Measurements from ENCODE around the gene CWC27.
A peak's percentile ranks its signal among the peaks of the same experiment; 100 is the strongest.

CWC27 gene

DNA sequence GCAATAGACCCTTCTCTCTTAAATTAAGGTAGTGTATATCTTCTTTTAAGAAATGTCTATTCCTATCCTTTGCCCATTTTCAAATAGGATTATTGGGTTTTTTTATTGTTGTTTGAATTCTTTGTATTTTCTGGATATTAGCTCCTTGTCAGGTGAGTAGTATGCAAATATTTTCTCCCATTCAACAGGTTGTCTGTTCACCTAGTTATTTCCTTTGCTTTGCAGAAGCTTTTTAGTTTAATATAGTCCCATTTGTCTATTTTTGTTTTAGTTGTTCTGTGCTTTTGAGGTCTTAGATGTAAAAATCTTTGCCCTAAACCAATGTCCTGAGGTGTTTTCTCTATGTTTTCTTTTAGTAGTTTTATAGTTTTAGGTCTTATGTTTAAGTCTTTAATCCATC lies 104.7 kb downstream of the CWC27 start:
- no peaks in the 10 kb centered on the region for H3K9me3 ChIP-seq (ENCODE audit: control insufficient read depth, insufficient read depth, low read depth, low read length)
- ChIA-PET POLR2A (no interaction called here), CTCF (no interaction called here)
- TF ChIP-seq ZNF114 (tag by site-specific recombination; IDR thresholded peaks at IDR 0.05) (no peak), SCRT1 (tag by site-specific recombination; IDR thresholded peaks at IDR 0.05; ENCODE audit: borderline replicate concordance) (0 out of 2 replicates have a peak, but pooled peaks have one; percentile 51), SCRT2 (tag by site-specific recombination; IDR thresholded peaks at IDR 0.05) (peak; percentile 82), ZNF223 (tag by site-specific recombination; IDR thresholded peaks at IDR 0.05) (no peak)
- no peaks in the 10 kb centered on the region for H3K4me1 ChIP-seq (ENCODE audit: control insufficient read depth, insufficient read depth, low read length)
- H3K4me3 ChIP-seq (ENCODE audit: low read depth, low read length): no peak overlapping the region
- H3K27ac ChIP-seq (ENCODE audit: extremely low read depth, low read depth, low read length): no peak overlapping the region
- H3K36me3 ChIP-seq (ENCODE audit: control insufficient read depth in 2 of 2, insufficient read depth in 1 of 2, low read length in 2 of 2): no peaks in the 10 kb centered on the region

DNA sequence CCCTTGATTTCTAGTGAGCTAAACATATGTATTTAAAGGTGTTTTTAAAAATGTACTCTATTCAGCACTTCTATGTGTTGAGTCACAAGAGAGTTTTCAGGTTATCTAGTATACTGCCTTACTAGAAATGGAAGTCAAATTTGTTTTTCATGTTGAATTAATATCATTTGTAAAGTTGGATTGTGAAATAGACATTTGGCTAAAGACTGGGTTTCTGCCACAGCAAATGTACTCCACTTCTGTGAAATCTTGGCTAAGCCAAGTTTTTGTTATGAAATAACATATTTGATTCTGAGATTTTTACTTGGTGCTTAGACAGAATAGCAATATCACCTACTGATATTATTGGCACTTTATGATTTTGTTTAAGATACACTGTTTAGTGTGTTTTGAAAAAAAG lies 106.0 kb downstream of the CWC27 start:
- Histone ChIP-seq H3K4me3 (ENCODE audit: low read depth, low read length) (no peak overlapping the region), H3K4me1 (ENCODE audit: control insufficient read depth, insufficient read depth, low read length) (no peaks in the 10 kb centered on the region), H3K9me3 (ENCODE audit: control insufficient read depth, insufficient read depth, low read depth, low read length) (no peaks in the 10 kb centered on the region), H3K36me3 (ENCODE audit: control insufficient read depth in 2 of 2, insufficient read depth in 1 of 2, low read length in 2 of 2) (no peaks in the 10 kb centered on the region), H3K27ac (ENCODE audit: extremely low read depth, low read depth, low read length) (no peak overlapping the region)
- POLR2A ChIA-PET: no interaction called here
- TF ChIP-seq ZNF311 (tag by site-specific recombination; IDR thresholded peaks at IDR 0.05; ENCODE audit: borderline replicate concordance) (no peak), GLI4 (tag by site-specific recombination; IDR thresholded peaks at IDR 0.05) (no peak), ZNF23 (tag by site-specific recombination; IDR thresholded peaks at IDR 0.05; ENCODE audit: borderline replicate concordance) (no peak)
- CTCF ChIA-PET: no interaction called here

DNA sequence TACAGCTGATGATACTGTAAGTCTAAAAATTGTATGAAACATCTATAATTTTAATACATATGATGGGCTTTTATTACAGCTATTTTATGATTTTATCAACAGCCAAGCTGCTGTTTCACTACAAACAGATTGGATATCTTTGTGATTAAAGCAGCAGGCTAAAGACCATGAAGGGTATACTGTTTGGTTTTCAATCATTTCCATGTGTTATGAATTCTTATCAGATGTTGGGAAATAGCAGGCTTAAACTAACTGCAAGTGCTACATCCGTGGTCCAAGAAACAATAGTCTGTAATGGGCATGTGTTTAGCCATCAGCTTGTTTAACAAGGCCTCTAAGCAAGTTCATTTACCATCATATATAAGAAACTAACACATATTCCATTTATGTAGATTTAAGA lies 107.5 kb downstream of the CWC27 start:
- H3K4me1 ChIP-seq (ENCODE audit: control insufficient read depth, insufficient read depth, low read length): no peaks in the 10 kb centered on the region
- no peaks in the 10 kb centered on the region for H3K9me3 ChIP-seq (ENCODE audit: control insufficient read depth, insufficient read depth, low read depth, low read length)
- no peak overlapping the region for H3K4me3 ChIP-seq (ENCODE audit: low read depth, low read length)
- no peak for TF ChIP-seq ZNF561 (tag by site-specific recombination; IDR thresholded peaks at IDR 0.05; ENCODE audit: borderline replicate concordance)
- TF ChIP-seq ZNF529 (tag by site-specific recombination; IDR thresholded peaks at IDR 0.05; ENCODE audit: insufficient replicate concordance): no peak
- TF ChIP-seq ZNF768 (tag by site-specific recombination; IDR thresholded peaks at IDR 0.05): no peak
- no peak for TF ChIP-seq ZFP3 (tag by site-specific recombination; IDR thresholded peaks at IDR 0.05; ENCODE audit: low read depth)
- TF ChIP-seq, protein P1, sequence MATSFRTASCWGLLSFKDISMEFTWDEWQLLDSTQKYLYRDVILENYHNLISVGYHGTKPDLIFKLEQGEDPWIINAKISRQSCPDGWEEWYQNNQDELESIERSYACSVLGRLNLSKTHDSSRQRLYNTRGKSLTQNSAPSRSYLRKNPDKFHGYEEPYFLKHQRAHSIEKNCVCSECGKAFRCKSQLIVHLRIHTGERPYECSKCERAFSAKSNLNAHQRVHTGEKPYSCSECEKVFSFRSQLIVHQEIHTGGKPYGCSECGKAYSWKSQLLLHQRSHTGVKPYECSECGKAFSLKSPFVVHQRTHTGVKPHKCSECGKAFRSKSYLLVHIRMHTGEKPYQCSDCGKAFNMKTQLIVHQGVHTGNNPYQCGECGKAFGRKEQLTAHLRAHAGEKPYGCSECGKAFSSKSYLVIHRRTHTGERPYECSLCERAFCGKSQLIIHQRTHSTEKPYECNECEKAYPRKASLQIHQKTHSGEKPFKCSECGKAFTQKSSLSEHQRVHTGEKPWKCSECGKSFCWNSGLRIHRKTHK (tag by site-specific recombination; IDR thresholded peaks at IDR 0.05): no peak
- TF ChIP-seq MEIS1 (CRISPR knock-in tag; IDR thresholded peaks at IDR 0.05; ENCODE audit: borderline replicate concordance): no peak
- no peak for TF ChIP-seq FEZF1 (tag by site-specific recombination; IDR thresholded peaks at IDR 0.05)
- no peak for TF ChIP-seq PRDM1 (tag by site-specific recombination; IDR thresholded peaks at IDR 0.05)
- no peak for TF ChIP-seq GLIS1 (tag by site-specific recombination; IDR thresholded peaks at IDR 0.05)
- TF ChIP-seq KLF8 (tag by site-specific recombination; IDR thresholded peaks at IDR 0.05): no peak
- TF ChIP-seq ZNF404 (tag by site-specific recombination; IDR thresholded peaks at IDR 0.05): no peak
- no peak for TF ChIP-seq ZNF175 (tag by site-specific recombination; IDR thresholded peaks at IDR 0.05)
- no peak for TF ChIP-seq ZNF155 (tag by site-specific recombination; IDR thresholded peaks at IDR 0.05)
- TF ChIP-seq ZIC2 (tag by site-specific recombination; IDR thresholded peaks at IDR 0.05): no peak
- TF ChIP-seq, protein P2, sequence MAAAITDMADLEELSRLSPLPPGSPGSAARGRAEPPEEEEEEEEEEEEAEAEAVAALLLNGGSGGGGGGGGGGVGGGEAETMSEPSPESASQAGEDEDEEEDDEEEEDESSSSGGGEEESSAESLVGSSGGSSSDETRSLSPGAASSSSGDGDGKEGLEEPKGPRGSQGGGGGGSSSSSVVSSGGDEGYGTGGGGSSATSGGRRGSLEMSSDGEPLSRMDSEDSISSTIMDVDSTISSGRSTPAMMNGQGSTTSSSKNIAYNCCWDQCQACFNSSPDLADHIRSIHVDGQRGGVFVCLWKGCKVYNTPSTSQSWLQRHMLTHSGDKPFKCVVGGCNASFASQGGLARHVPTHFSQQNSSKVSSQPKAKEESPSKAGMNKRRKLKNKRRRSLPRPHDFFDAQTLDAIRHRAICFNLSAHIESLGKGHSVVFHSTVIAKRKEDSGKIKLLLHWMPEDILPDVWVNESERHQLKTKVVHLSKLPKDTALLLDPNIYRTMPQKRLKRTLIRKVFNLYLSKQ (tag by site-specific recombination; IDR thresholded peaks at IDR 0.05; ENCODE audit: borderline replicate concordance): no peak
- TF ChIP-seq, protein P3, sequence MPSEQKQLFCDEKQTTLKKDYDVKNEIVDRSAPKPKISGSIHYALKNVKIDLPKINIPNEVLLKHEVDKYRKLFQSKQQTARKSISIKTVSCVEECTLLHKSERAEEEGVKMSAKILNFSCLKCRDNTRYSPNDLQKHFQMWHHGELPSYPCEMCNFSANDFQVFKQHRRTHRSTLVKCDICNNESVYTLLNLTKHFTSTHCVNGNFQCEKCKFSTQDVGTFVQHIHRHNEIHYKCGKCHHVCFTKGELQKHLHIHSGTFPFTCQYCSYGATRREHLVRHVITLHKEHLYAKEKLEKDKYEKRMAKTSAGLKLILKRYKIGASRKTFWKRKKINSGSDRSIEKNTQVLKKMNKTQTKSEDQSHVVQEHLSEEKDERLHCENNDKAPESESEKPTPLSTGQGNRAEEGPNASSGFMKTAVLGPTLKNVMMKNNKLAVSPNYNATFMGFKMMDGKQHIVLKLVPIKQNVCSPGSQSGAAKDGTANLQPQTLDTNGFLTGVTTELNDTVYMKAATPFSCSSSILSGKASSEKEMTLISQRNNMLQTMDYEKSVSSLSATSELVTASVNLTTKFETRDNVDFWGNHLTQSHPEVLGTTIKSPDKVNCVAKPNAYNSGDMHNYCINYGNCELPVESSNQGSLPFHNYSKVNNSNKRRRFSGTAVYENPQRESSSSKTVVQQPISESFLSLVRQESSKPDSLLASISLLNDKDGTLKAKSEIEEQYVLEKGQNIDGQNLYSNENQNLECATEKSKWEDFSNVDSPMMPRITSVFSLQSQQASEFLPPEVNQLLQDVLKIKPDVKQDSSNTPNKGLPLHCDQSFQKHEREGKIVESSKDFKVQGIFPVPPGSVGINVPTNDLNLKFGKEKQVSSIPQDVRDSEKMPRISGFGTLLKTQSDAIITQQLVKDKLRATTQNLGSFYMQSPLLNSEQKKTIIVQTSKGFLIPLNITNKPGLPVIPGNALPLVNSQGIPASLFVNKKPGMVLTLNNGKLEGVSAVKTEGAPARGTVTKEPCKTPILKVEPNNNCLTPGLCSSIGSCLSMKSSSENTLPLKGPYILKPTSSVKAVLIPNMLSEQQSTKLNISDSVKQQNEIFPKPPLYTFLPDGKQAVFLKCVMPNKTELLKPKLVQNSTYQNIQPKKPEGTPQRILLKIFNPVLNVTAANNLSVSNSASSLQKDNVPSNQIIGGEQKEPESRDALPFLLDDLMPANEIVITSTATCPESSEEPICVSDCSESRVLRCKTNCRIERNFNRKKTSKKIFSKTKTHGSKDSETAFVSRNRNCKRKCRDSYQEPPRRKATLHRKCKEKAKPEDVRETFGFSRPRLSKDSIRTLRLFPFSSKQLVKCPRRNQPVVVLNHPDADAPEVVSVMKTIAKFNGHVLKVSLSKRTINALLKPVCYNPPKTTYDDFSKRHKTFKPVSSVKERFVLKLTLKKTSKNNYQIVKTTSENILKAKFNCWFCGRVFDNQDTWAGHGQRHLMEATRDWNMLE (tag by site-specific recombination; conservative IDR thresholded peaks at IDR 0.05; ENCODE audit: low read depth): no peak
- no peak for TF ChIP-seq YY2 (tag by site-specific recombination; IDR thresholded peaks at IDR 0.05)
- TF ChIP-seq, protein P4, sequence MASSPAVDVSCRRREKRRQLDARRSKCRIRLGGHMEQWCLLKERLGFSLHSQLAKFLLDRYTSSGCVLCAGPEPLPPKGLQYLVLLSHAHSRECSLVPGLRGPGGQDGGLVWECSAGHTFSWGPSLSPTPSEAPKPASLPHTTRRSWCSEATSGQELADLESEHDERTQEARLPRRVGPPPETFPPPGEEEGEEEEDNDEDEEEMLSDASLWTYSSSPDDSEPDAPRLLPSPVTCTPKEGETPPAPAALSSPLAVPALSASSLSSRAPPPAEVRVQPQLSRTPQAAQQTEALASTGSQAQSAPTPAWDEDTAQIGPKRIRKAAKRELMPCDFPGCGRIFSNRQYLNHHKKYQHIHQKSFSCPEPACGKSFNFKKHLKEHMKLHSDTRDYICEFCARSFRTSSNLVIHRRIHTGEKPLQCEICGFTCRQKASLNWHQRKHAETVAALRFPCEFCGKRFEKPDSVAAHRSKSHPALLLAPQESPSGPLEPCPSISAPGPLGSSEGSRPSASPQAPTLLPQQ (tag by site-specific recombination; IDR thresholded peaks at IDR 0.05): no peak
- H3K27ac ChIP-seq (ENCODE audit: extremely low read depth, low read depth, low read length): no peak overlapping the region
- H3K36me3 ChIP-seq (ENCODE audit: control insufficient read depth in 2 of 2, insufficient read depth in 1 of 2, low read length in 2 of 2): no peaks in the 10 kb centered on the region
- ChIA-PET POLR2A (no interaction called here), CTCF (no interaction called here)
